Neural progenitor cell (in vitro differentiated cells): ENCODE measurements around the gene RHO. TPM values are rescaled to one million over a fixed set of nuclear protein-coding genes. Genes with fewer than 3 reads are reported as not detected.

ENCODE experiments used
- DNase-seq: peaks from one replicate; pipeline ENCODE4 v3.0.0-alpha.2; 2016; ENCODE audit warnings: low spot score
- H2AFZ ChIP-seq: fragments of 200-600 bp; sonication (generic); replicated peaks from 2 replicates; pipeline ENCODE4 v1.6.1; 2016; ENCODE audit warnings: antibody characterized with exemption
- H3F3A ChIP-seq: fragments of 200-600 bp; sonication (generic); 2 replicates; pipeline ENCODE4 v1.6.1; 2016; ENCODE audit warnings: antibody characterized with exemption, low read depth
- H3K27ac ChIP-seq: fragments of 200-600 bp; sonication (generic); 2 replicates; pipeline ENCODE4 v1.5.1; 2016; ENCODE audit warnings: mild to moderate bottlenecking
- H3K27me3 ChIP-seq: fragments of 200-600 bp; sonication (generic); 2 replicates; pipeline ENCODE4 v1.6.1; 2016; ENCODE audit warnings: mild to moderate bottlenecking, moderate library complexity
- H3K36me3 ChIP-seq: fragments of 200-600 bp; sonication (generic); 2 replicates; pipeline ENCODE4 v1.5.1; 2016
- H3K4me1 ChIP-seq: fragments of 200-600 bp; sonication (generic); 2 replicates; pipeline ENCODE4 v1.6.1; 2016; ENCODE audit warnings: mixed run types
- H3K4me2 ChIP-seq: fragments of 200-600 bp; sonication (generic); 2 replicates; pipeline ENCODE4 v1.6.1; 2016
- H3K4me3 ChIP-seq: fragments of 200-600 bp; sonication (generic); 2 replicates; pipeline ENCODE4 v1.5.1; 2016
- H3K79me2 ChIP-seq: fragments of 200-600 bp; sonication (generic); 2 replicates; pipeline ENCODE4 v1.6.1; 2016; ENCODE audit warnings: low read depth
- H3K9ac ChIP-seq: fragments of 200-600 bp; sonication (generic); 2 replicates; pipeline ENCODE4 v1.6.1; 2016
- H3K9me3 ChIP-seq: fragments of 200-600 bp; sonication (generic); 2 replicates; pipeline ENCODE4 v1.5.1; 2016; ENCODE audit warnings: low read depth
- H4K20me1 ChIP-seq: fragments of 200-600 bp; sonication (generic); 2 replicates; pipeline ENCODE4 v1.6.1; 2016; ENCODE audit warnings: low read depth
- H3K27ac Mint-ChIP-seq: 3 replicates; pipeline ENCODE4 v1.8.0; 2021; ENCODE audit warnings: mixed read lengths
- H3K27me3 Mint-ChIP-seq: 2 replicates; pipeline ENCODE4 v1.8.0; 2022; ENCODE audit warnings: low read depth, mild to moderate bottlenecking, inconsistent platforms, moderate library complexity, mixed read lengths; ENCODE audit not compliant: insufficient read depth
- H3K36me3 Mint-ChIP-seq: 3 replicates; pipeline ENCODE4 v1.8.0; 2021; ENCODE audit warnings: mixed read lengths
- H3K4me1 Mint-ChIP-seq: 3 replicates; pipeline ENCODE4 v1.8.0; 2021; ENCODE audit warnings: mixed read lengths
- H3K4me3 Mint-ChIP-seq: 3 replicates; pipeline ENCODE4 v1.8.0; 2021; ENCODE audit warnings: mild to moderate bottlenecking, moderate library complexity, mixed read lengths
- H3K9me3 Mint-ChIP-seq: 3 replicates; pipeline ENCODE4 v1.8.0; 2020; ENCODE audit warnings: mixed read lengths
- CTCF ChIP-seq: fragments of 200-600 bp; sonication (generic); IDR thresholded peaks from 2 replicates; pipeline ENCODE4 v1.5.1; 2017; ENCODE audit warnings: antibody characterized with exemption, mild to moderate bottlenecking
- EZH2 ChIP-seq: fragments of 200-600 bp; sonication (generic); IDR thresholded peaks from 2 replicates; pipeline ENCODE4 v1.6.1; 2017; ENCODE audit warnings: antibody characterized with exemption, mild to moderate bottlenecking, moderate library complexity
- EZH2phosphoT487 ChIP-seq: fragments of 200-600 bp; sonication (generic); IDR thresholded peaks from 2 replicates; pipeline ENCODE4 v1.6.1; 2017; ENCODE audit warnings: antibody characterized with exemption
- total RNA-seq: library from RNA; depleted of rRNA; stranded (reverse); fragments of >200 nt; gene quantifications from 2 replicates; pipeline ENCODE4 v1.2.3, GENCODE V29; 2015; ENCODE audit warnings: low replicate concordance

RHO gene
- total RNA-seq, 1 donor from 2014 or later = not detected

GRCh38 chr3:129503471-129504291 lies 24.8 kb upstream of the RHO start:
- no peak overlapping the region for H3K4me2 ChIP-seq
- H2AFZ ChIP-seq = no peak overlapping the region
- H3K9me3 ChIP-seq = no peaks in the 10 kb centered on the region
- Mint-ChIP-seq H3K9me3 (no peaks in the 10 kb centered on the region), H3K4me3 (no peak overlapping the region), H3K4me1 (no peaks in the 10 kb centered on the region), H3K27me3 (peaks cover 3% of the 10 kb centered on the region), H3K27ac (no peak overlapping the region), H3K36me3 (peaks cover 35% of the 10 kb centered on the region)
- no peaks in the 10 kb centered on the region for H3K36me3 ChIP-seq
- H3K9ac ChIP-seq = no peak overlapping the region
- H3K4me1 ChIP-seq = no peaks in the 10 kb centered on the region
- no peaks in the 10 kb centered on the region for H3F3A ChIP-seq
- no peak for DNase-seq
- TF ChIP-seq CTCF = no peak
- TF ChIP-seq EZH2phosphoT487 = no peak
- no peak for TF ChIP-seq EZH2
- H3K27ac ChIP-seq = no peak overlapping the region
- H4K20me1 ChIP-seq = no peaks in the 10 kb centered on the region
- H3K27me3 ChIP-seq = no peaks in the 10 kb centered on the region
- H3K4me3 ChIP-seq = no peak overlapping the region
- H3K79me2 ChIP-seq = no peaks in the 10 kb centered on the region

GRCh38 chr3:129504471-129505100 lies 23.9 kb upstream of the RHO start:
- Mint-ChIP-seq H3K36me3 (peaks cover 38% of the 10 kb centered on the region), H3K9me3 (no peaks in the 10 kb centered on the region), H3K27ac (no peak overlapping the region), H3K27me3 (peaks cover 3% of the 10 kb centered on the region), H3K4me3 (no peak overlapping the region), H3K4me1 (no peaks in the 10 kb centered on the region)
- no peaks in the 10 kb centered on the region for H3K79me2 ChIP-seq
- H3K4me1 ChIP-seq = no peaks in the 10 kb centered on the region
- H3K27me3 ChIP-seq = no peaks in the 10 kb centered on the region
- no peaks in the 10 kb centered on the region for H4K20me1 ChIP-seq
- H3K4me3 ChIP-seq = no peak overlapping the region
- H3K9ac ChIP-seq = no peak overlapping the region
- no peak overlapping the region for H3K4me2 ChIP-seq
- no peaks in the 10 kb centered on the region for H3K36me3 ChIP-seq
- H2AFZ ChIP-seq = no peak overlapping the region
- H3F3A ChIP-seq = no peaks in the 10 kb centered on the region
- H3K9me3 ChIP-seq = no peaks in the 10 kb centered on the region
- TF ChIP-seq CTCF = no peak
- no peak for TF ChIP-seq EZH2
- H3K27ac ChIP-seq = no peak overlapping the region
- no peak for DNase-seq

- Histone ChIP-seq H3K36me3 (no peaks in the 10 kb centered on the region), H3K9ac (no peak overlapping the region), H3K27me3 (no peaks in the 10 kb centered on the region), H3K4me1 (no peaks in the 10 kb centered on the region), H4K20me1 (no peaks in the 10 kb centered on the region), H3K27ac (no peak overlapping the region), H3K79me2 (no peaks in the 10 kb centered on the region), H2AFZ (no peak overlapping the region), H3K4me3 (no peak overlapping the region), H3K4me2 (no peak overlapping the region), H3K9me3 (no peaks in the 10 kb centered on the region), H3F3A (no peaks in the 10 kb centered on the region)
- no peak for DNase-seq
- TF ChIP-seq EZH2phosphoT487 (no peak), EZH2 (no peak), CTCF (no peak)
- H3K9me3 Mint-ChIP-seq = no peaks in the 10 kb centered on the region
- peaks cover 33% of the 10 kb centered on the region for H3K36me3 Mint-ChIP-seq
- peaks cover 2% of the 10 kb centered on the region for H3K27me3 Mint-ChIP-seq
- no peak overlapping the region for H3K27ac Mint-ChIP-seq
- no peak overlapping the region for H3K4me3 Mint-ChIP-seq
- no peaks in the 10 kb centered on the region for H3K4me1 Mint-ChIP-seq
Measured at GRCh38 chr3:129505341-129505740, 23.1 kb upstream of the RHO start.
